Psoas muscle (tissue), 8 donors: ENCODE data around the gene TEAD1. TPM values are rescaled to one million over a fixed set of nuclear protein-coding genes. Genes with fewer than 3 reads are reported as not detected.
A peak's percentile ranks its signal among the peaks of the same experiment; 100 is the strongest.

Source experiments
- ATAC-seq, 4 donors: fragments of 200-7000 bp; cut with Tn5 transposase; one replicate each; pipeline ENCODE4 v1.9.1; 2020; ENCODE audit warnings: moderate library complexity in 3 of 4, mild to moderate bottlenecking in 2 of 4
- DNase-seq, 2 donors: peaks; one replicate each; pipeline ENCODE4 v3.0.0-alpha.2; 2020
- H3K27ac ChIP-seq: fragments of 200-600 bp; one replicate; pipeline ENCODE4 v1.8.0; 2022
- H3K27me3 ChIP-seq, 3 donors: fragments of 200-600 bp in 1 of 3; one replicate each; pipeline versions ENCODE4 v1.6.1 to v1.8.0; 2013 to 2022; ENCODE audit warnings: low read length in 2 of 3, mild to moderate bottlenecking in 2 of 3, moderate library complexity in 1 of 3; ENCODE audit not compliant: insufficient read depth in 3 of 3
- H3K36me3 ChIP-seq, 2 donors: fragments of 200-600 bp in 1 of 2; one replicate each; pipeline versions ENCODE4 v1.6.1 to v1.8.0; 2013 to 2022; ENCODE audit warnings: low read depth in 1 of 2, mild to moderate bottlenecking in 1 of 2, moderate library complexity in 1 of 2; ENCODE audit not compliant: insufficient read depth in 1 of 2
- H3K4me1 ChIP-seq: fragments of 200-600 bp; one replicate; pipeline ENCODE4 v1.8.0; 2022
- H3K4me3 ChIP-seq: fragments of 200-600 bp; one replicate; pipeline ENCODE4 v1.8.0; 2022; ENCODE audit warnings: mild to moderate bottlenecking
- H3K9me3 ChIP-seq: fragments of 200-600 bp; one replicate; pipeline ENCODE4 v1.8.0; 2022
- CTCF ChIP-seq: fragments of 200-600 bp; IDR thresholded peaks from one replicate; pipeline ENCODE4 v1.8.0; 2022; ENCODE audit warnings: antibody characterized with exemption
- WGBS, 3 donors: extraction: QIAGEN DNeasy Blood & Tissue Kit; methylation state at CpG; one replicate each; pipeline versions ENCODE4 v1.1.6 to v1.1.7; 2013; 5-methylcytosine and 5-hydroxymethylcytosine counted together
- intact Hi-C, 2 donors: fragments of 100-400 bp; cut with DNase I; formaldehyde crosslinking; loops; one replicate each; pipeline versions ENCODE4 v1.11.0 to v1.14.2; 2022
- polyA plus RNA-seq, 3 donors: library from polyadenylated mRNA; stranded (reverse); fragments of 200-250 nt; gene quantifications; one replicate each; pipeline ENCODE4 v1.2.3, GENCODE V29; 2013
- total RNA-seq, 4 donors: library from RNA; stranded (reverse); fragmentation: NEBNext Ultra II Directional in 2 of 4; extraction: Animal tissue kit (Norgen Biotek cat#: 25700) in 2 of 4; gene quantifications; one replicate each; pipeline versions ENCODE4 v1.2.1 to v1.2.4, GENCODE V29; 2021 to 2023
- donor health status: healthy with polysubstance abuse.
- donor health status: DM: no; HTN: no; CAD: no; lungs with moderate emphysema.
- donor health status: Bipolar disorder and iron deficiency.
- donor health status: healthy.
- donor health status: DM: yes; HTN: yes; CAD: no.
- donor health status: DM: no; HTN: no; CAD: no.
- donor health status: DM: no; HTN: no; CAD: no.
- donor health status: DM: yes; HTN: yes; CAD: no.

The TEAD1 gene
- total and polyA plus RNA-seq, 7 donors: 11.3 to 178 (median 112) TPM

- intact Hi-C loops: loop anchor here in 1 of 2 donors (5.0 kb wide), 1 partner anchor 1065 kb away; no protein-coding TSS in a partner anchor
- H3K27me3 ChIP-seq: no peaks in the 10 kb centered on the region
- peaks cover 76% of the 10 kb centered on the region for H3K4me1 ChIP-seq
- ATAC-seq (no peak), DNase-seq (no peak)
- peak overlapping the region; percentile 69 for H3K27ac ChIP-seq
- no peaks in the 10 kb centered on the region for H3K9me3 ChIP-seq
- WGBS, 3 donors: 29 to 38% (median 35%) methylated on average over 9 of the region's 9 CpGs
- H3K36me3 ChIP-seq: no peaks in the 10 kb centered on the region
- no peak for TF ChIP-seq CTCF
- H3K4me3 ChIP-seq: no peak overlapping the region
Measured at GRCh38 chr11:12841946-12842630, 167.9 kb downstream of the TEAD1 start.

GRCh38 chr11:12842933-12843636 lies 168.9 kb downstream of the TEAD1 start:
- intact Hi-C loops: loop anchor here in 1 of 2 donors (5.0 kb wide), 1 partner anchor 1064 kb away; no protein-coding TSS in a partner anchor
- H3K27ac ChIP-seq: peak overlapping the region; percentile 69

GRCh38 chr11:12845163-12845562 lies 170.9 kb downstream of the TEAD1 start:
- Histone ChIP-seq H3K4me1 (peaks cover 85% of the 10 kb centered on the region), H3K27ac (peak overlapping the region; percentile 84), H3K27me3 (no peaks in the 10 kb centered on the region), H3K4me3 (peak overlapping the region; percentile 23), H3K9me3 (no peaks in the 10 kb centered on the region), H3K36me3 (no peaks in the 10 kb centered on the region)
- intact Hi-C loops: loop anchor here in 1 of 2 donors (5.0 kb wide), 1 partner anchor 42 kb away; no protein-coding TSS in a partner anchor
- WGBS, 3 donors: 44 to 63% (median 54%) methylated on average over 6 of the region's 6 CpGs
- TF ChIP-seq CTCF: no peak
- DNase-seq: no peak
- ATAC-seq: peak in 2 of 4 donors; percentile 8 to 26

More at GRCh38 chr11:12842933-12843636, 168.9 kb downstream of the TEAD1 start:
- H3K27me3 ChIP-seq: no peaks in the 10 kb centered on the region
- H3K4me3 ChIP-seq: no peak overlapping the region
- no peaks in the 10 kb centered on the region for H3K9me3 ChIP-seq
- ATAC-seq (peak in 2 of 4 donors; percentile 32 to 43), DNase-seq (no peak)
- H3K36me3 ChIP-seq: no peaks in the 10 kb centered on the region
- peaks cover 81% of the 10 kb centered on the region for H3K4me1 ChIP-seq
- no peak for TF ChIP-seq CTCF
- WGBS, 3 donors: 46 to 61% (median 49%) methylated on average over 6 of the region's 6 CpGs

GRCh38 chr11:12845739-12846358 lies 171.6 kb downstream of the TEAD1 start:
- ATAC-seq: peak; percentile 73 to 84 (median 83)

More at GRCh38 chr11:12845739-12846358, 171.6 kb downstream of the TEAD1 start:
- Histone ChIP-seq H3K36me3 (no peaks in the 10 kb centered on the region), H3K27me3 (no peaks in the 10 kb centered on the region), H3K4me3 (peak overlapping the region; percentile 39), H3K27ac (peak overlapping the region; percentile 84), H3K9me3 (no peaks in the 10 kb centered on the region), H3K4me1 (peaks cover 78% of the 10 kb centered on the region)
- no peak for TF ChIP-seq CTCF
- intact Hi-C loops: loop anchor here in 1 of 2 donors (5.0 kb wide), 1 partner anchor 41 kb away; no protein-coding TSS in a partner anchor
- peak in 1 of 2 donors; percentile 62 for DNase-seq
- WGBS, 3 donors: 13 to 32% (median 23%) methylated on average over 10 of the region's 10 CpGs
